A549 (cell line): Measurements from ENCODE around the gene PREX1. TPM values are rescaled to one million over a fixed set of nuclear protein-coding genes. Genes with fewer than 3 reads are reported as not detected.

Experiments
- ATAC-seq, 2 experiments: fragments of 200-7000 bp in 1 of 2; fragments of >200 bp in 1 of 2; cut with Nextera tagmentation in 1 of 2; cut with Tn5 transposase in 1 of 2; 3 replicates each; pipeline versions ENCODE4 v1.8.0 to v1.9.1; 2018 to 2020; ENCODE audit warnings: mild to moderate bottlenecking in 1 of 2, moderate library complexity in 1 of 2
- CTCF ChIA-PET: fragments of 300-600 bp; sonication (Branson Sonifier 250); formaldehyde crosslinking; extraction: SDS; loops from one replicate; lab custom pipeline; 2021; ENCODE audit warnings: antibody characterized with exemption, inconsistent platforms; lab: Yijun Ruan, JAX
- POLR2A ChIA-PET: fragments of 350-600 bp; formaldehyde crosslinking; extraction: SDS; loops from one replicate; lab custom pipeline; 2021; ENCODE audit warnings: antibody characterized with exemption, inconsistent platforms; lab: Yijun Ruan, JAX
- DNase-seq, 2 experiments: peaks; one replicate each; pipeline versions ENCODE4 v3.0.0 to v3.0.0-alpha.2; 2011 to 2016; ENCODE audit warnings: low read depth in 1 of 2, low spot score in 1 of 2
- FAIRE-seq: peaks from 2 replicates; lab custom pipeline; 2011; peaks lifted over from hg19 to GRCh38; lab: Jason Lieb, UNC
- H3K27ac ChIP-seq, 2 experiments: fragments of >200 bp; sonication (Bioruptor Twin); formaldehyde crosslinking; 3 replicates each; pipeline ENCODE4 v1.5.1; 2016 to 2017
- H3K4me1 ChIP-seq: fragments of >200 bp; sonication (Bioruptor Twin); formaldehyde crosslinking; 3 replicates; pipeline ENCODE4 v1.6.1; 2016
- H3K4me2 ChIP-seq: fragments of >200 bp; sonication (Bioruptor Twin); formaldehyde crosslinking; 3 replicates; pipeline ENCODE4 v1.6.1; 2016
- H3K4me3 ChIP-seq: fragments of >200 bp; sonication (Bioruptor Twin); formaldehyde crosslinking; 3 replicates; pipeline ENCODE4 v1.5.1; 2016
- H3K9me3 ChIP-seq: fragments of >200 bp; sonication (Bioruptor Twin); formaldehyde crosslinking; 3 replicates; pipeline ENCODE4 v1.6.1; 2016
- CBX8 ChIP-seq: fragments of 200-600 bp; sonication (generic); IDR thresholded peaks from 2 replicates; pipeline ENCODE4 v1.6.1; 2016
- CTCF ChIP-seq: fragments of >200 bp; sonication (Bioruptor Twin); formaldehyde crosslinking; IDR thresholded peaks from 3 replicates; pipeline ENCODE4 v1.5.1; 2016
- HOXB5 ChIP-seq: fragments of 250-450 bp; sonication (Bioruptor Pico); IDR thresholded peaks from 2 replicates; pipeline ENCODE4 v1.5.0; 2020; ENCODE audit warnings: mild to moderate bottlenecking, moderate library complexity
- JUN ChIP-seq, 2 experiments: fragments of >200 bp; sonication (Bioruptor Twin); formaldehyde crosslinking; IDR thresholded peaks; 2 replicates in 1 of 2; 3 replicates in 1 of 2; pipeline ENCODE4 v1.6.1; 2016 to 2017
- NFE2L2 ChIP-seq: fragments of 150-350 bp; conservative IDR thresholded peaks from 2 replicates; pipeline ENCODE4 v1.6.1; 2014; ENCODE audit warnings: low read length
- RAD21 ChIP-seq, 2 experiments: fragments of >200 bp in 1 of 2; sonication (Bioruptor Twin) in 1 of 2; formaldehyde crosslinking in 1 of 2; IDR thresholded peaks in 1 of 2; conservative IDR thresholded peaks in 1 of 2; 2 replicates in 1 of 2; 3 replicates in 1 of 2; pipeline ENCODE4 v1.6.1; 2012 to 2018; ENCODE audit warnings: inconsistent platforms in 1 of 2
- WGBS: methylation state at CpG from one replicate; pipeline ENCODE4 v1.1.6; 2017; ENCODE audit errors: missing lambda C conversion rate; 5-methylcytosine and 5-hydroxymethylcytosine counted together
- polyA plus RNA-seq, 4 experiments: library from polyadenylated mRNA; depleted of rRNA in 3 of 4; stranded (reverse); fragments of >200 nt; fragmentation: RNase III in 1 of 4; extraction: RNeasy Plus Mini Kit Qiagen cat#74134 plus additional on column Dnase treatment in 1 of 4; gene quantifications; 2 replicates in 3 of 4; 3 replicates in 1 of 4; pipeline ENCODE4 v1.2.3, GENCODE V29; 2011 to 2017

The PREX1 gene
- polyA plus RNA-seq, 2 of the 4 experiments (the other 2 are of a cell fraction): 3.6 to 4.2 TPM

GRCh38 chr20:48574383-48574782 is 253.4 kb downstream of the PREX1 start:
- Histone ChIP-seq H3K4me3 (no peak overlapping the region), H3K4me2 (no peak overlapping the region), H3K27ac (no peak overlapping the region), H3K9me3 (no peaks in the 10 kb centered on the region), H3K4me1 (no peaks in the 10 kb centered on the region)
- CTCF ChIA-PET: interaction anchor here (0.9 to 1.1 kb wide), 4 partner anchors 8 to 1378 kb away, joined by 3 to 4 read pairs (median 3); no protein-coding TSS in a partner anchor
- 0% methylated on average over 1 of the region's 1 CpG for WGBS
- ATAC-seq (peak; percentile 15 to 71; a peak in 3 of 6 replicates), FAIRE-seq (no peak), DNase-seq (peak; percentile 29 to 68)
- TF ChIP-seq JUN (IDR thresholded peaks at IDR 0.05) (no peak), CBX8 (no peak), HOXB5 (CRISPR knock-in tag) (no peak), NFE2L2 (no peak), CTCF (no peak), RAD21 (conservative IDR thresholded peaks at IDR 0.05 in 1 of 2, IDR thresholded peaks at IDR 0.05 in 1 of 2) (peak in 1 of 2 experiments; percentile 40; a peak in 2 of 5 replicates)
- POLR2A ChIA-PET: no interaction called here

Other genes starting within 250 kb of the PREX1 start
- 24.3 and 27.8 TPM in 2 replicates for gene ARFGEF2, start 93.7 kb upstream of the PREX1 start, polyA plus RNA-seq (2011; rRNA removed)
- 11.9 to 13.6 TPM (median 12.3 TPM) in 3 replicates for gene ARFGEF2, start 93.7 kb upstream of the PREX1 start, polyA plus RNA-seq (2017; fragmentation: RNase III; extraction: RNeasy Plus Mini Kit Qiagen cat#74134 plus additional on column Dnase treatment)
- gene CSE1L, start 218.3 kb upstream of the PREX1 start, polyA plus RNA-seq (2011; rRNA removed): 125 and 131 TPM in 2 replicates
- gene CSE1L, start 218.3 kb upstream of the PREX1 start, polyA plus RNA-seq (2017; fragmentation: RNase III; extraction: RNeasy Plus Mini Kit Qiagen cat#74134 plus additional on column Dnase treatment): 113 to 132 TPM (median 116 TPM) in 3 replicates